HG02678 (cell line): Measurements from ENCODE around the gene UBE2D3.

Experiments
- ATAC-seq: cut with Tn5 transposase; IDR thresholded peaks from one replicate; pipeline ENCODE4 v1.9.1; 2021; ENCODE audit warnings: mild to moderate bottlenecking, moderate library complexity; ENCODE audit not compliant: unreplicated experiment

UBE2D3 gene

DNA sequence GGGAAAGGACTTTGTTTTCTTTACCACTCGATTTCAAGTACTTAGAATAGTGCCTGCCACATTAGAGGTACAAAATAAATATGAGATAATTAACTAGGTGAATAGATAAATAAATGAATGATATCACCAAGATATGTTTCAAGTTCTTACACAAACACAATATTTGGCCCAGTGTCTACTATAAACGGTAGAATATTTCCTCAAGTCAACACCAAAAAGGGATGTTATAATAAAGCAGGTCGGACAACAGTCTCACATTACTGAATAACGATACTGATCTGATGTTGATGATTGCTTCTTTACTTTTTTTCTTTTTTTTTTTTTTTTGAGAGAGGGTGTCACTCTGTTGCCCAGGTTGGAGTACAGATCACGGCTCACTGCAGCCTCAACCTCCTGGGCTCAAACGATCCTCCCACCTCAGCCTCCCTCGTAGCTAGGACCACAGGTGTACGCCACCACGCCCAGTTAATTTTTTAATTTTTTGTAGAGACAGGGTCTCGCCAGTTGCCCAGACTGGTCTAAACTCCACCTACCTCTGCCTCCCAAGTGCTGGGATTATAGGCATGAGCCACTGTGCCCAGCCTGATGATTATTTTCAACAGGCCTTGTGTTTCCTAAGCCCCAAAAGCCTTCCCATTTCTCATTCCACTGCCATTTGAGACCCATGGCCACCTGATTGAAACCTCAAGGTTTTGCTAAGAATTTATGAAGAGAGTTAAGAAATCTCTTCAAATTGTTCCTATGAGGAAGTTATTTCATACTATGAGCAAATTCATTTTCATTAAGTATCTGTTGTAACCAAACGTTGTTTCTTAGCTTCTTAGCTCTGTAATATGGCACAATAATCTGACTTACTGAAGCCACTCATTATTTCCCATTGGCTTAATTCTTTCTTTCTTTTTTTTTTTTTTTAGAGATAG is 68.8 kb downstream of the UBE2D3 start:
- ATAC-seq: no peak

GRCh38 chr4:102757681-102758080 is 69.7 kb downstream of the UBE2D3 start:
- no peak for ATAC-seq

- no peak for ATAC-seq
Observed at GRCh38 chr4:102754044-102754443, 73.3 kb downstream of the UBE2D3 start.

GRCh38 chr4:102751941-102752340 is 75.4 kb downstream of the UBE2D3 start:
- no peak for ATAC-seq
